Activated T-cell treated with anti-CD3 and anti-CD28 coated beads for 4 hours (primary cell): Measurements from ENCODE around the gene ACP6.

Experiments used
- DNase-seq: peaks from one replicate; pipeline ENCODE4 v3.0.0-alpha.2; 2020

Gene ACP6

DNA sequence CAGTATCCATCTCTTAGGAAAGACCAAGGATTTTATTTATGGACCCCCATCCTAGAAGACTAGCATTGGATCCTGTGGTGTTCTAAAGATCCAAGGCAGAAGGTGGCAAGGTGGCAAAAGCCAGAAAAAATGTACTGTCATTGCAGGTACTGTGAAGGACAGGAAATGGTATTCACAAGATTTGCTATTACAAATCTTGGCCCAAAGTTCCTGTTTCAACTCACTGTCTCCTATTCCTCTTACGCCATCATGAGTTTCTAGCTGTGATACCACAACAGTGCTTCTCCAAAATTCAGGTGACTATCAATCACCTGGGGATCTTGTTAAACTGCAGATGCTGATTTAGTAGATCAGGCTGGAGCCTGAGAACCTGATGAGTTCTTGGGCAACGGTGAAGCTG is 21.4 kb downstream of the ACP6 start:
- no peak for DNase-seq

DNA sequence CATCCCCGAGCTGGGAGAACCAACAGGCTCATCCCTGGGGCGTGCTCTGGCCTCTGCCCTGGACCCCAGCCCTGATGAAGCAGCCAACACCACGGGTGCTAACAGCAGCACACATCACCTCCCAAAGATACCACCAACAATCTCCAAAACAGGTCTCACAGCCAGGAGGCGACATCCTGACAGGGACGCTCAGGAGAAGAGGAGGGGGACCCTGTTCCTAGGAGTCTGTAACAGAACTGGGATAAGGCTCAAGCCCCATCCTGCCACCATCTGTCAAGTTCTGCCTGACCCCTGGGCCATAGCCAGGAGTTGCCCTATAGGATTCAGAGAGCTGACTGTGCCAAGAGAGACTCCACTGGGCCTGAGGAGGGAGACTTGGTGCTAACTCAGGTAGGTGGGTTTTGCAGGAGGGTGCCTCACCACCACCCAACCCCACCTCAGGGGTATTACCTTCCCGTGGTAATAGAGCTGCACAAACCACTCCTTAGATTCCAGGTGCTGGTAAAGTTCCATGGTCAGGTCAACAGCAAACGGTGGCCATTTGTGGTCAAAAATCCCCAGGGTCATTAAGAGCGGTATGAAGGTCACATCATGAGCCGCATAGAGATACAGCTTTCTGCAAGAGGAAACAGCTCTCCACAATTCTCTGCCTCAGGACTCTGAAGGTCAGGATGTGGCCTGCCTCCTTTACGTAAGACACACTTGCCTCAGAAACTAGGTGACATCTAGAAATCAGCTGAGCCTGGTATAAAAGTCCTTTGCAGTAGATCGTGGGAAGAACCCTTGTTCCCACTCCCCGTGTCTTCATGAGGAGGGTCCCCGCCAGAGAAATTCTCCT is 22.3 kb downstream of the ACP6 start:
- no peak for DNase-seq

DNA sequence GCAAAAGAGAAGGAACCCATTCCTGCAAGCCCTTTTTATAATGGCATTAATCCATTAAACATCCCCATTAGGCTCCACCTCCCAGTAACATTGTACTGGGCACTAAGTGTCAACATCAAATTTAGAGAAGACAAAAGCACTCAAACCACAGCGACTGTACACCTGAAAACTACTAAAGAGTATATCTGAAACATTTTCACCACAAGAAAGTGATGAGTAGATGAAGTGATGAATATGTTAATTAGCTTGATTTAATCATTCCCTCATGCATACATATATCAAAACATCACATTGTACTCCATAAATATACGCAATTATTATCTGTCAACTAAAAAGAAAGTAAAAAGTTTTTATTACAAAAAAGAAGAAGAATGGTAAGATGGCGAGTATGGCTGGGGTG is 26.4 kb downstream of the ACP6 start:
- no peak for DNase-seq

DNA sequence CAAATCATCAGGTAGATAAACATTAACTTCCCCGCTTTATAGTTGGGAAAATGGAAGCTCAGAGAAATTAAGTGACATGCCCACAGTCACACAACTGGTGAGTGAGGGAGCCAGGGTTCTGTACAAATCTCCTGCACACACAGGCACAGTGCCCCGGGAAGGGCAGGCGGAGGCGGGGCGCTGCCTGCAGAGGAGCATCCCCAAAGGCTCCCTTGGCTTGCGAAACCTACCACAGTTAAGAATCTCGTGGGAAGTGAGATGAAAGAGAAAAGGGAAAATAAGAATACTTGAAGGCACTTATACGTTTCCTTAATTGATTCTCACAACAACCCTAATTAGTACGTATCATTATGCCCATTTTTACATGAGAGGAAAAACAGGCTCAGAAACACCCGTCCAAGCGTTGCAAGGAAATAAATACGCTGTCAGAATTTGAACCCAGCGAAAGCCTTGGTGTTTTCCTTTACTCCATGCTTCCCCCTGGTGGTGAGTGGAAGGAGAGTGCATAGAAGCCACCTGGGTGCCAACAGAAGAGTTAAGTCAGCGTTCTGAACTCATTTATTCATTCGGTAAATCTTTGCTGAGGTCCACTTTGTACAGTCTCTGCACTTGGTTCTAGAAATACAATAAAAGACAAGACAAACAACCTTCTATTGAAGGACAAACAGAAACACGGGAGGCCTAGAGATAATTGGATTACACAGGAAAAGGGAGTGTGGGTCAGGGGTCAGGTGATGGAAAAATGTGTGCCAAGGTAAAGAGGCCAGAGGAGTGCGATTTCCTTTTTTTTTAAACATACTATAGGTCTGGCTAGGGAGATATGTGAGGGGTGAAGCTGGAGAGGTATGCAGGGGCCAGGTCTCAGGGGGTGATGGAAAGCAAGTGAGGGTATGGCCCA is 28.4 kb downstream of the ACP6 start:
- DNase-seq = peak; percentile 56

DNA sequence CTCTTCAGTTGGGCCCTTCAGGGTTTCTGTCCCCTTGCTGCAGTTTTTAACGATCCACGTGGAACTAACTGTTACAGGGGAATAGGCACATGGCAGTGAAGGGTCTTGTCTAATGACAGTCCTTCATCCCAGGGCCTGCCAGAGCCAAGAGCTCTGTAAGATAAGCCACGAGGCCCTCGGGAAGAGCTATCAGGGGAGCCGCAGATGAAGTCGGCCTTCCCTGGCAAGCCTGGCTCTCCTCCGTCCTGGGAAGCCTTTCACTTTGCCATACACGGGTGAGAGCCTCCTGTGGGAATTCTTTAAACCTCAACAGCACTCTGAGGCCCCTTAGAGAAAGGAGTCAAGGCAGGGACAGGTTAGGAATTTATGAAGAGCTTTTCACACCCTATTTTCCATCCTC is 29.0 kb downstream of the ACP6 start:
- no peak for DNase-seq

DNA sequence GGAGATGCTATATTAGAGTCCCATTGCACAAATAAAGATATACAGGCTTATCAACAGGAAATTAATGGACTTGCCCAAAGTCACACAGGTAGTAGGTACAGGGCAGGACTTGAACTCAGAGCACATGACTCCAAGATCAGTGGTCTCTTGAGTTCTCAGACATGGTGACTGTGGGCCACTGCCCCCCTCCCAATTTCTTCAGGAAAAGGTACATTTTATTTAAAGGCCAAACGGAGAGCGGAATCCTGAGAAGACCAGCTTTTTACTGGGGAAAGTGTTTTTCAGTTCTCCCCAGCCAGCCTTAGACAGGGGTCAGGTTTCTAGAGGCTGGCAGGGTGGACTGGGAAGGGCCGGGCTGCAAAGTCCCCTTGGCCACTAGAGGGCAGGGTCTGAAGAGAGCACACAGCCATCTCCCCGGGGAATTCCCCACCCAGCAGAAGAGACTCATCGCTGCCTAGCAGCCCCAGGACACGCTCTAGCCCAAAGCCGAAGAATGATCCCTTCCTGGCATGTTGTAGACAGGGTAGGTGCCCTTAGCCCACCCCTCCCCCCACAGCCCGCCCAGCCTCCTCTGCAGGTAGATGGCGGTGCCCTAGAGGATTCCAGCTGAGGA is 29.7 kb downstream of the ACP6 start:
- peak; percentile 75 for DNase-seq

DNA sequence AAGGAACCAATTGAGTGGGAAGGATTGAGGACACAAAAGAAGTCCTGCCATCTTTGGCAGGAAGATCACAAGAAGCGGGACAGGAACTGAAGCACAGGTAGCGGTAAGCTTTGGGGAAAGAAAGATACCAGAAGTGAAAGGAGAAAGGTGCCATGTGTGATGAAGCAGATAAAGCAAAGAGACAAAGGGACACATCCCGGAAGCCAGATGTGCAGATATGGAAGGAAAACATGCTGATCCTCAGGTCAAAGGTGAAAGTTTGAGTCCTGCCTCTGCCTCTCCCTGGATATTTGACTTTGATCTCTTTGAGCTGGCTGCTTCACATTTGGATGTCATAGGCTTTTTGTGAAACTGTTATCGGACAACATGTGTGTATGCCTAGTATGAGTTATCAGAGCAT is 34.0 kb downstream of the ACP6 start:
- DNase-seq = no peak

DNA sequence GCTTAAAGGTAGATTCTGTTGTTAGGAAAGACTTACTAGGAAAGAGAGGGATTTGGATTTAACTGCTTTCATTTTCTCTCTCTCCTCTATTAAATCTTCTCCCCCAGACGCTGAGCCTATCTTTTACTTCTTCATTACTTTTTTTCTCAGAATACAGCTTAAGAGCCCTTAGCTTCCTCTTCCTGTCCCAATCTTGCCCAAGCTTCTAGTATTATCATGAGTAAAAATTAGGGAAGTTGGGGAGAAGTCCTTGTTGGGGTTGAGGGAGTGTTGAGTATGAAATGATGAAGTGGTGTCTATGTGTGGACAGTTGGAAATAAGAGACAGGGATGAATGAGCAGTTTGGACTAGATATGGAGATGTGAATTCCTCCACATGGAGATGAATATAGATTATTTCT is 35.0 kb downstream of the ACP6 start:
- no peak for DNase-seq

DNA sequence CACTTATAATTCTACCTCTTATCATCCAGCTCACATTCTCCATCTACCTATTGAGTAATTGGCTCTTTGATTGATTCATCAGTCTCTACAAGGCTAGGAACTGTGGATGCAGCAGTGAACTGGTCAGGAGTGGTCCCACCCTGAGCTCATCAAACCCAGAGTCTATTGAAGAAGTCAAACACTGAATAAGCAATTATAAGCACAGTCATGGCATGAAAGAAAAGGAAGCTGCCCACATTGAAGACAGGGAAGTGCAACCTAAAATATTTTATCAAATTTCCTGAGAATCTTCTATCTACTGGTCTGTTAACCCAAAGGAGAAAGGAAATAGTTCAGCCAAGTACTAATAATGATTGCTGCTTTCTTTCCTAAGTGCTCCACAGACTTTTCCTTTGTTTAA is 35.7 kb downstream of the ACP6 start:
- no peak for DNase-seq

DNA sequence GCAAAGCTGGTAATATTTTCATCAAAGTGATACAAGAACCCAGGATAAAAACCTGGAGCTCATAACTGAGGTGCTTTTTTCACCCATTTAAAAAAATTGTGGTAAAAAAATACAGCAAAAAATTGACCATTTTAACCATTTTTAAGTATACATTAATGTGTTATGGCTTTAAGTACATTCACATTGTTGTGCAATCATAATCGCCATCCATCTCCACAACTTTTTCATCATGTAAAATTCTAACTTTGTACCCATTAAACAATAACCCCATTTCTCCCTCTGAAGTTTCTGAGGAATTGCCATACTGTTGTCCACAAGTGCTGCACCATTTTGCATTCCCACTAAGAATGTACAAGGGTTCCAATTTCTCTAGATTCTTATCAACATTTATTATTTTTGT is 36.6 kb downstream of the ACP6 start:
- no peak for DNase-seq

DNA sequence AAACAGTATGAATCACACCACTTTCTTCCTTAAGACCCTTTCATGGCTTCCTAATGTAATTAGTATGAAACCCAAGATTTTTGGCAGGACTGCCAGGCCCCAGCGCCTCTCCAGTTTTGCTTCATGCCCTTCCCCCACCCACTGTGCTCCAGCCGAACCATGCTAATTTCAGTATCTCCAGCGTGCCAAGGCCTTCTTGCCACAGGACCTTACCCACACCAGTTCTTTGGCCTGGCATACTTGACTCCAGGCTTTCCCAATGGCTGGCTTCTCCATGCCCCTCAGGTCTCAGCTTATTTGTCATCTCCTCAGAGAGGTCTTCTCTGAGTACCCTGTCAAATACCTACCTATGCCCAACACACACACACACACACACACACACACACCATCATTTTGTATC is 38.5 kb downstream of the ACP6 start:
- no peak for DNase-seq

DNA sequence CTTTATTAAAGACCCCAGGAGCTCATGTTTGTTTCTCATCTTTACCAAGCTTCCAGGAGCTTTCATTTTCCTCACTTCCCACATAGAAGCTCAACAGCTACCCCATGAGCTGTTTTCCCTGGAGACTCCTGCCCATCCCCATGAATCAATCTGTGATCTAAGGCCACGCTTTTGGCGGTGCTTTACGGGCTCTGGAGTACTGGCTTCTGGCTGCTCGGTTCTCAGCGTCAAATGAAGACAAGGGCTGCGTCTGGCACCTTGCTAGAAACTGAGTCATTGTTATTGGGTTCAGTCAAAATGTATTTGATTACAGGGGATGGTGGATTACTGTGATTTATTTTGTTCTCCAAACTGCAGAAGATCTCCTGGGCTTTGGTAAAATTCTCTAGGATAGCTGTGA is 39.9 kb downstream of the ACP6 start:
- DNase-seq = no peak

DNA sequence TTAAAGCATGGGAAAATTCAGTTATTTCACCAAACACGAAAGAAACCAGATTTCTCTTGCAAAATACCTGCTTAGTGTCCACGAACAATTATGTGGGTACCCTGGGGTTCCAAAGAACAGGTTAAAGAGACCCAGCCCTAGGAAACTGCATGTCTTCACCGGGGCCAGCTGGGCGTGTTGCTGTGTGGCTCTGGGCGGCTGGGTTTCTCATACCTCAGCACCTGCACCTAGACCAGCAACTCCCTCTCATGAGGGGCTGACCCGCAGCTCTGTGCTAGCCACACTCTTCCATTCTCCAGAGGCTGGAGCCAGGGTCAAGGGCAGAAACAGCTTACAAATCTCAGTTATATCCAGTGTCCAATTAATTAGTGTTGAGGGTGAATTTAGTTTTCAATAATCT is 40.3 kb downstream of the ACP6 start:
- DNase-seq = no peak

DNA sequence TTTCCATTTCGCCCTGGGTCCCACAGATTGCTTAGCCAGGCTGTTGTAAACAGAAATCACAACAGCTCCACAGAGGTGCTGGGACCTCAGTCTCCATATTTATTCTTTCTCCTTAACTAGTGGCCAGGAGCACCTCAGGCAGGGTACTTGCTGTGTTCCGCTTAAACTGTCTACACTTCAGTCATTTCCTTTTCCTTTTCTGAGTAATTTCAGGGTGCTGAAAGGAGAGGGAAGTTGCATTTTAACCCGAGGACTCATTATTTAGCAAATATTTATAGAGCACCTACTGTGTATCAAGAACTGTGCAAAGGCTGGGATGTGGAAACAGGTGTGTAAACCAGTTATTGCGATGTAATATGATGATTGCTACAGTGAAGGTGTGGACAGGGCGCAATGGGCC is 41.9 kb downstream of the ACP6 start:
- no peak for DNase-seq

DNA sequence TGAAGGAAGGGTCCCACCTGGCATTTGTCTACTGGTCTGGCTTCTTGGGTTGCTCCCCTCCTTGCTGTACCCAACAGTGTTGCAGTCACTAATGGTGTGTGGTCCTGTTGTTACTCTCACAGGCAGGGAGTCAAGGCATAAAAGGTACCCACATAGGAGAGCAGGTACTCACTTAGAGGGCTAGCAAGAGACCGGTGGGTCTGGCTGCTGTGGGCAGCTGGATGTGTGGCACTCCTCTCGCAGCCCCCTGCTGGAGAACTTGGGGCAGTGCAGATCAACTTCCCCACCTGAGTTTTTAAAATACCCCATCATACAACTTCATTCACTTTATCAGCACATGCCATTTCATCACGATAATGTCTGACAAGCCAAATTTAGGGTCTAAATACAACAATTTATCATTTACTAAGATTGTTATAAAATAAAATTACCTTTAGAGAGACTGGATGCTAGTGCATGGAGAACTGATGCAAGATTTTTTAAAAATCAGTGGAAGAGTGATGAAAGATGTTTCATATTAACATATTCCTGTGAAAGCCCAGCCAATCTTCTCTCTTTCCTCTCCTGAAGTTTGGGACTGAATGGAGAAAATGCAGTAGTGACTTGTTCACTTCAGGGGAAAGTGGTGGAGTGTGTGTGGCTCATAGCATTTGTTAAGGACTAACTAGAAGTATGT is 42.8 kb downstream of the ACP6 start:
- peak; percentile 38 for DNase-seq

DNA sequence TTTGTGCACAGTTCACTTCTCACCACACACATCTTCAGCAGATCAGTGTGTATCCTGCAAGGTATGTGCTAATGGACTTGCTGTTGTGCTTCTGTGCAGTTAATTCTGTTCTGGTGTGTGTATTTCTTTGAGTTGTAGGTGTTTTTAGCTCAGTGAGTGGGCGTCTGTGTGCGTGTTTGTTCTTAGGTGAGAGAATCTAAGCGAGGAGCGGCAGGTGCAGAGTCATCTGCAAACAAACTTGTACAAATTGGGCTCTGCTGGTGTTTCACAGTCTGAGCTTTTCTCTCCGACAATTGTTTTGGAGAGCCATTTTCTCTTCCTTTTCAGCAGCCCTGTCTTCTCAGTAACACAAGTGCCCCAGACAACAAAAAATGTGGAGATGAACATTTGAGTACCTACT is 43.6 kb downstream of the ACP6 start:
- no peak for DNase-seq

DNA sequence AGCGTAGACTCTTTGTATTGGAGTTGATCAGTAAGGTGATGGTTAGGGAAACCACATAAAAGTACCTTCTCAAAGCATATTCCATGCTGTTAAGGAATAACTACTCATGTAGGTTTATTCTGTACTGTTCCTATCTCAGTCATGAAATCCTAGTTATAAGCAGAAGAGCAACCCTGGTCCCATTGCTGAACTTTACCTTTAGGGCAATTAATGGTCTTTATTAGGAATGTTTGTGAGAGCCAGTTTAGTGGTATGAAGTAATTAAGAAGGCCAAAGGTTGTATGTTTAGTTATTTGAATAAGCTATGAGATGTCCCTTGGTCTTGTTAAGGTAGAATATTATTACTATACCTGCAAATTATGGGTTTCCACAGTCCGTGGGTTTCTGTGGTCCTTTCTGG is 44.0 kb downstream of the ACP6 start:
- no peak for DNase-seq

DNA sequence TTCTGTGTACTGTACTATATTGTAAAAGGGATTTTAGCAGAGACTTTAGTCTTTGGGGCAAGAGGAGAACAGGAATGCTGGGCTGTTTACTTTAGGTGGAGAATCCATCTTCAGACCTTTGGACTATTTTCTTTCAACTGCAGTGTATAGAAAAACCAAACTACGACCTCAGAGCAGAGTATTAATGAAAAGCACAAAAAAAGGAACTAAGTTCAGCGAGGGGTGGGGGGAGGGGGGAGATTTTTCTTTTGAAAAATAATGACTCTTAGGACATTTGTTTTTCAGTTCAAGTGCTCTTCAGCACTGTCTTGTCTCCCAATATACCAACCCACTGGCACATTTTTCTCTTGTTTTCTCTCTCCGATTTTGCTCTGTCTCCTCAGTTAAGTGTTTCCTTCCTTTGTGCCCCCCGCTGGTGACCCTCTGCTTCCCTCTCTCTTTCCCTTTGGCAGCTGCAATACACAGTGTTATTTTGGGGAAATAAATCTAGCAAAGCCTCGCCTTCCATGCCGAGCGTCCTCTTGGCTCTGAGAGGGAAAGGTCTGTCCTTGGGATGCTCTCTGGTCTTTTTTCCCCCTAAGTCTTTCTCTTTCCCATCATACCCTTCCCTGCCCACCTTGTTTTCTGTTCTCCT is 44.8 kb downstream of the ACP6 start:
- DNase-seq = no peak

DNA sequence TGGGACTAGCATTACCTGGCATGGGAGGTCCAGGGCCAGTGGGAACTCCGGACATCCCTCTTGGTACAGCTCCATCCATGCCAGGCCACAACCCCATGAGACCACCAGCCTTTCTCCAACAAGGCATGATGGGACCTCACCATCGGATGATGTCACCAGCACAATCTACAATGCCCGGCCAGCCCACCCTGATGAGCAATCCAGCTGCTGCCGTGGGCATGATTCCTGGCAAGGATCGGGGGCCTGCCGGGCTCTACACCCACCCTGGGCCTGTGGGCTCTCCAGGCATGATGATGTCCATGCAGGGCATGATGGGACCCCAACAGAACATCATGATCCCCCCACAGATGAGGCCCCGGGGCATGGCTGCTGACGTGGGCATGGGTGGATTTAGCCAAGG is 45.8 kb downstream of the ACP6 start:
- DNase-seq = no peak

DNA sequence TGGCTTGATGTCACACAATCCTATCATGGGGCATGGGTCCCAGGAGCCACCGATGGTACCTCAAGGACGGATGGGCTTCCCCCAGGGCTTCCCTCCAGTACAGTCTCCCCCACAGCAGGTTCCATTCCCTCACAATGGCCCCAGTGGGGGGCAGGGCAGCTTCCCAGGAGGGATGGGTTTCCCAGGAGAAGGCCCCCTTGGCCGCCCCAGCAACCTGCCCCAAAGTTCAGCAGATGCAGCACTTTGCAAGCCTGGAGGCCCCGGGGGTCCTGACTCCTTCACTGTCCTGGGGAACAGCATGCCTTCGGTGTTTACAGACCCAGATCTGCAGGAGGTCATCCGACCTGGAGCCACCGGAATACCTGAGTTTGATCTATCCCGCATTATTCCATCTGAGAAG is 46.3 kb downstream of the ACP6 start:
- no peak for DNase-seq

DNA sequence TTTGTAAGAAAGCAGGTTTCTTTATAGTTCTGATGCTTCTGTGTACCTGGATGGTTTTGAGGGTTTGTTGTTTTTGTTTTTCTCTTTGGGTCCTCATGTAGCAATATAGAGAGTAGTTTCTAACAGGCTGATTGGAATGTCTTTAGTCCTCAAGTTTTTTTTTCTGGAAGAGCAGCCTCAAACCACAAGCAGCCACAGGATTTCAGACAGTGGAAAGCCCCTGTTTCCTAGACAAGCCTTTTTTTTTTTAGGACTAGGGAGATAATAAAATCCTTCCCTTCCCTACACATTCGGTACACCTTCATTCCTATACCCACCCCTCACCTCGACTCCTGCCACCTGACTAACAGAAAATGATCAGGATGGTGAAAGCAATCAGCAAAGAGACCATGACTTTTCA is 47.6 kb downstream of the ACP6 start:
- no peak for DNase-seq

DNA sequence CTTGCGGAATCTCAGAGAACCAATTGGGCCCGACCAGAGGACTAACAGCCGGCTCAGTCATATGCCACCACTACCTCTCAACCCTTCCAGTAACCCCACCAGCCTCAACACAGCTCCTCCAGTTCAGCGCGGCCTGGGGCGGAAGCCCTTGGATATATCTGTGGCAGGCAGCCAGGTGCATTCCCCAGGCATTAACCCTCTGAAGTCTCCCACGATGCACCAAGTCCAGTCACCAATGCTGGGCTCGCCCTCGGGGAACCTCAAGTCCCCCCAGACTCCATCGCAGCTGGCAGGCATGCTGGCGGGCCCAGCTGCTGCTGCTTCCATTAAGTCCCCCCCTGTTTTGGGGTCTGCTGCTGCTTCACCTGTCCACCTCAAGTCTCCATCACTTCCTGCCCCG is 49.8 kb downstream of the ACP6 start:
- DNase-seq = no peak

DNA sequence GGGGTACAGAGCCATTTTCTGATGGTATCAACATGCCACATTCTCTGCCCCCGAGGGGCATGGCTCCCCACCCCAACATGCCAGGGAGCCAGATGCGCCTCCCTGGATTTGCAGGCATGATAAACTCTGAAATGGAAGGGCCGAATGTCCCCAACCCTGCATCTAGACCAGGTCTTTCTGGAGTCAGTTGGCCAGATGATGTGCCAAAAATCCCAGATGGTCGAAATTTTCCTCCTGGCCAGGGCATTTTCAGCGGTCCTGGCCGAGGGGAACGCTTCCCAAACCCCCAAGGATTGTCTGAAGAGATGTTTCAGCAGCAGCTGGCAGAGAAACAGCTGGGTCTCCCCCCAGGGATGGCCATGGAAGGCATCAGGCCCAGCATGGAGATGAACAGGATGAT is 50.6 kb downstream of the ACP6 start:
- DNase-seq = no peak
